ENCODE results near the gene ANKRD24.

- TF ChIP-seq POLR2A (IDR thresholded peaks at IDR 0.05), result no peak
- TF ChIP-seq CTCF (IDR thresholded peaks at IDR 0.05), result no peak
These were observed 74.5 kb downstream of the ANKRD24 start for GRCh38 chr19:4257025-4257424.

All from ovary (tissue), 3 donors.